ENCODE measurements around the gene PRDM1. TPM values are rescaled to one million over a fixed set of nuclear protein-coding genes. Genes with fewer than 3 reads are reported as not detected.

Gene PRDM1
- total and polyA plus RNA-seq, 2 donors (not counting 1 experiment from before 2014, with no cell fraction given) = 6.9 to 9.6 TPM

DNA sequence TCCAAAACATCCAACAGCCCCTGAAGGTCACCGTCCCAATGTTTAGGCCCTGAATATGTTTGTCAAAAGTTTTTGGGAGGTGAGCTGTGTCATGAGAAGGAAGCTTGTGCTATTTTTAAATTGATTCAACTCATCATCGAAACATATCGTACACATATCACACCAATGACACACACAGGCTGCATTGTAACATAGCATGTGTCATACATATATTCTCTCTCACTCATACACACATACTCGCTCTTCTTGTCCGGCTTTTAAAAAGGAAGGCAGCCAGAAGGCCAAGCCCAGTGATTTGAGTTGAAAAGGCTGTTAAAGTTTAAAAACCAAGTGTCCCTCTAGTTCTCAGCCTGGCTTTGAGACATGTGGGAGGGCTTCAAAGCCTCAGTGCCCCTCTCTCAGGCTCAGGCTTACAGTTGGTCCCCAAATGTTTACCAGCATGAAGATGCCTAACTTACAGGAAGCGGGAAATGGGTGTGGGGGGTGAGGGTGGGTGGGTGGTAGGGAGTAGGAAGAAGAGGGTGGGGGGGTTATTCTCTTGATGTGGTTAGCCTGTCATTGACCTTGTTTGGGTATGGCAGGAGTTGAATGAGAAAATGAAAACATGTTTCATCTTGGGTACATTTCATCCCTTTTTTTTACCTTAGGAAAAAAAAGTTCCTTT, 3.3 kb upstream of the PRDM1 start:
- no CpG with 5 or more reads among the region's 6 CpGs for WGBS (ENCODE audit: insufficient coverage)
- Mint-ChIP-seq H3K27ac (no peak overlapping the region), H3K9me3 (ENCODE audit: insufficient read depth) (no peaks in the 10 kb centered on the region), H3K4me1 (peaks cover 32% of the 10 kb centered on the region), H3K4me3 (no peak overlapping the region), H3K27me3 (peaks cover 10% of the 10 kb centered on the region)
- no peak overlapping the region for H3K4me2 ChIP-seq (replicated peaks; ENCODE audit: low read depth, low read length, poor library complexity, severe bottlenecking)
- H3K9ac ChIP-seq (ENCODE audit: low read length) = no peak overlapping the region
- H3K9me3 ChIP-seq (ENCODE audit: control extremely low read depth in 1 of 3, control insufficient read depth in 2 of 3, insufficient read depth in 1 of 3, low read length in 2 of 3) = no peaks in the 10 kb centered on the region
- intact Hi-C loops (cut with micrococcal nuclease) = loop anchor here (10.0 kb wide), 4 partner anchors 288 to 1032 kb away; partner anchors contain the start of gene BEND3
- DNase-seq (no peak), ATAC-seq (ENCODE audit: low read depth) (no peak)
- POLR2A ChIA-PET = no interaction called here
- TF ChIP-seq EZH2 (IDR thresholded peaks at IDR 0.05; ENCODE audit: borderline replicate concordance, insufficient read depth, low read depth, low read length, poor library complexity, severe bottlenecking) = no peak
- TF ChIP-seq, protein P1, sequence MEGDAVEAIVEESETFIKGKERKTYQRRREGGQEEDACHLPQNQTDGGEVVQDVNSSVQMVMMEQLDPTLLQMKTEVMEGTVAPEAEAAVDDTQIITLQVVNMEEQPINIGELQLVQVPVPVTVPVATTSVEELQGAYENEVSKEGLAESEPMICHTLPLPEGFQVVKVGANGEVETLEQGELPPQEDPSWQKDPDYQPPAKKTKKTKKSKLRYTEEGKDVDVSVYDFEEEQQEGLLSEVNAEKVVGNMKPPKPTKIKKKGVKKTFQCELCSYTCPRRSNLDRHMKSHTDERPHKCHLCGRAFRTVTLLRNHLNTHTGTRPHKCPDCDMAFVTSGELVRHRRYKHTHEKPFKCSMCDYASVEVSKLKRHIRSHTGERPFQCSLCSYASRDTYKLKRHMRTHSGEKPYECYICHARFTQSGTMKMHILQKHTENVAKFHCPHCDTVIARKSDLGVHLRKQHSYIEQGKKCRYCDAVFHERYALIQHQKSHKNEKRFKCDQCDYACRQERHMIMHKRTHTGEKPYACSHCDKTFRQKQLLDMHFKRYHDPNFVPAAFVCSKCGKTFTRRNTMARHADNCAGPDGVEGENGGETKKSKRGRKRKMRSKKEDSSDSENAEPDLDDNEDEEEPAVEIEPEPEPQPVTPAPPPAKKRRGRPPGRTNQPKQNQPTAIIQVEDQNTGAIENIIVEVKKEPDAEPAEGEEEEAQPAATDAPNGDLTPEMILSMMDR (IDR thresholded peaks at IDR 0.05) = no peak
- H3K27me3 ChIP-seq (replicated peaks in 1 of 4; ENCODE audit: control extremely low read depth in 1 of 4, control insufficient read depth in 3 of 4, insufficient read depth in 4 of 4, low read length in 3 of 4) = peaks cover 0 to 8% (median 2%) of the 10 kb centered on the region in 4 experiments
- no peaks in the 10 kb centered on the region for H4K20me1 ChIP-seq (ENCODE audit: control insufficient read depth, insufficient read depth, low read length, poor library complexity, severe bottlenecking)
- no peak overlapping the region for H2AFZ ChIP-seq (ENCODE audit: insufficient read depth, low read depth, low read length, poor library complexity, severe bottlenecking)
- no peak overlapping the region for H3K4me3 ChIP-seq (ENCODE audit: control extremely low read depth in 1 of 5, extremely low read depth in 1 of 5, insufficient read depth in 1 of 5, low read depth in 2 of 5, low read length in 4 of 5)
- H3K4me1 ChIP-seq (ENCODE audit: control insufficient read depth in 2 of 2, insufficient read depth in 2 of 2, low read length in 2 of 2) = peaks cover 33 to 34% of the 10 kb centered on the region in 2 donors
- no peaks in the 10 kb centered on the region for H3K36me3 ChIP-seq (replicated peaks in 1 of 2; ENCODE audit: control extremely low read depth in 1 of 2, control insufficient read depth in 1 of 2, extremely low read depth in 1 of 2, insufficient read depth in 2 of 2, low read length in 1 of 2)
- CTCF ChIA-PET = interaction anchor here (1.7 to 2.1 kb wide), 3 partner anchors 15 to 140 kb away, joined by 5 to 10 read pairs (median 7); no protein-coding TSS in a partner anchor
- no peaks in the 10 kb centered on the region for H3K79me2 ChIP-seq (ENCODE audit: control insufficient read depth, insufficient read depth, low read length)
- no peak overlapping the region for H3K27ac ChIP-seq (ENCODE audit: low read length in 2 of 2)

DNA sequence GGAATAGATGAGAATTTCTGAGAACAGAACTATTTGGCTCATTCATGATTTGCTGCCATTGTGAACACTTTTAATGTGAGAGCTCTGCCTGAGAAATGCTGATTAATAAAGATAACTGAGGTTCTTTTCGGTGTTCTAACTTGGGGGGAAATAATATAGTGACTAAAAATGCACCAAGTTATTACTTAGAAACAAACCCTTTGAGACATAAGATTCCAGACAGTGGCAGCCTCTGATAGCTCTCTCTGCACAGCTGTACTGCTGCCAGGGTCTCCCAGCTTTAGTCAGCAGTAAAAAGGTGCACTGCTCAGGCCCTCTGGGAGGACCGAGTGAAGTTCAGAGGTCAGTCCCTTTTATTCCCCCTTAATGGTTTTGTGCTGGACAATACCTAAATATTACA, 2.5 kb upstream of the PRDM1 start:
- H3K27ac ChIP-seq (ENCODE audit: low read length in 2 of 2) = no peak overlapping the region
- Mint-ChIP-seq H3K9me3 (ENCODE audit: insufficient read depth) (no peaks in the 10 kb centered on the region), H3K27ac (no peak overlapping the region), H3K4me3 (no peak overlapping the region), H3K4me1 (peaks cover 32% of the 10 kb centered on the region), H3K27me3 (peaks cover 10% of the 10 kb centered on the region)
- H3K4me1 ChIP-seq (ENCODE audit: control insufficient read depth in 2 of 2, insufficient read depth in 2 of 2, low read length in 2 of 2) = peaks cover 34 to 36% of the 10 kb centered on the region in 2 donors
- ATAC-seq (ENCODE audit: low read depth) = no peak
- no peaks in the 10 kb centered on the region for H3K9me3 ChIP-seq (ENCODE audit: control extremely low read depth in 1 of 3, control insufficient read depth in 2 of 3, insufficient read depth in 1 of 3, low read length in 2 of 3)
- H3K27me3 ChIP-seq (replicated peaks in 1 of 4; ENCODE audit: control extremely low read depth in 1 of 4, control insufficient read depth in 3 of 4, insufficient read depth in 4 of 4, low read length in 3 of 4) = peaks cover 0 to 8% (median 2%) of the 10 kb centered on the region in 4 experiments
- TF ChIP-seq EZH2 (IDR thresholded peaks at IDR 0.05; ENCODE audit: borderline replicate concordance, insufficient read depth, low read depth, low read length, poor library complexity, severe bottlenecking) = no peak
- TF ChIP-seq, protein P1 (IDR thresholded peaks at IDR 0.05) = no peak
- no CpG with 5 or more reads among the region's 2 CpGs for WGBS (ENCODE audit: insufficient coverage)
- no peak overlapping the region for H3K9ac ChIP-seq (ENCODE audit: low read length)
- DNase-seq = peak; percentile 4
- H3K36me3 ChIP-seq (replicated peaks in 1 of 2; ENCODE audit: control extremely low read depth in 1 of 2, control insufficient read depth in 1 of 2, extremely low read depth in 1 of 2, insufficient read depth in 2 of 2, low read length in 1 of 2) = no peaks in the 10 kb centered on the region
- H3K4me2 ChIP-seq (replicated peaks; ENCODE audit: low read depth, low read length, poor library complexity, severe bottlenecking) = no peak overlapping the region
- CTCF ChIA-PET = interaction anchor here (1.7 to 2.1 kb wide), 3 partner anchors 14 to 140 kb away, joined by 5 to 10 read pairs (median 7); no protein-coding TSS in a partner anchor
- H3K4me3 ChIP-seq (ENCODE audit: control extremely low read depth in 1 of 5, extremely low read depth in 1 of 5, insufficient read depth in 1 of 5, low read depth in 2 of 5, low read length in 4 of 5) = no peak overlapping the region
- POLR2A ChIA-PET = interaction anchor here (1.1 kb wide), 1 partner anchor 91 kb away, joined by 3 read pairs; no protein-coding TSS in a partner anchor
- intact Hi-C loops (cut with micrococcal nuclease) = loop anchor here (10.0 kb wide), 4 partner anchors 289 to 1031 kb away; partner anchors contain the start of gene BEND3
- no peaks in the 10 kb centered on the region for H4K20me1 ChIP-seq (ENCODE audit: control insufficient read depth, insufficient read depth, low read length, poor library complexity, severe bottlenecking)
- H2AFZ ChIP-seq (ENCODE audit: insufficient read depth, low read depth, low read length, poor library complexity, severe bottlenecking) = no peak overlapping the region
- H3K79me2 ChIP-seq (ENCODE audit: control insufficient read depth, insufficient read depth, low read length) = no peaks in the 10 kb centered on the region
